ENCODE results near the gene BAZ2B.
"Not testable (repeated sequence)": the region's sequence is repeated elsewhere in the genome, so short reads cannot be mapped to it uniquely, and the experiment has no call there.

BAZ2B gene

GRCh38 chr2:159371506-159371905 is 244.8 kb downstream of the BAZ2B start:
- no peaks in the 10 kb centered on the region for H3K4me1 ChIP-seq (ENCODE audit: insufficient read depth, low read length)
- no peak overlapping the region for H3K27ac ChIP-seq (ENCODE audit: low read length)
- H3K36me3 ChIP-seq (ENCODE audit: insufficient read depth, low read length): peaks cover 19% of the 10 kb centered on the region; the same call in 1 of the 2 replicates
- H3K4me3 ChIP-seq (ENCODE audit: low read depth in 1 of 2, low read length in 2 of 2): no peak overlapping the region
- H3K9me3 ChIP-seq (ENCODE audit: insufficient read depth, low read length, severe bottlenecking): no peaks in the 10 kb centered on the region
- no peak overlapping the region for H2AFZ ChIP-seq (ENCODE audit: low read depth, low read length)
- DNase-seq (no peak), ATAC-seq (ENCODE audit: insufficient read depth, low read depth) (no peak)
- no peak overlapping the region for H3K4me2 ChIP-seq (ENCODE audit: insufficient read depth, low read length)
- no peaks in the 10 kb centered on the region for H3K79me2 ChIP-seq (ENCODE audit: insufficient read depth, low read length)
- TF ChIP-seq CTCF (IDR thresholded peaks at IDR 0.05; ENCODE audit: borderline replicate concordance, extremely low read depth, low read length, poor library complexity, severe bottlenecking) (no peak), EZH2 (IDR thresholded peaks at IDR 0.05; ENCODE audit: borderline replicate concordance, low read depth, low read length, severe bottlenecking) (no peak)
- no peaks in the 10 kb centered on the region for H3K27me3 ChIP-seq (ENCODE audit: insufficient read depth, low read length, poor library complexity)
- H3K9ac ChIP-seq (ENCODE audit: low read depth, low read length): no peak overlapping the region
- no peaks in the 10 kb centered on the region for H4K20me1 ChIP-seq (ENCODE audit: insufficient read depth, low read length)

- ATAC-seq (ENCODE audit: insufficient read depth, low read depth) (no peak), DNase-seq (no peak)
- Histone ChIP-seq H3K9me3 (ENCODE audit: insufficient read depth, low read length, severe bottlenecking) (no peaks in the 10 kb centered on the region), H3K36me3 (ENCODE audit: insufficient read depth, low read length) (peaks cover 8% of the 10 kb centered on the region; the same call in 1 of the 2 replicates), H3K9ac (ENCODE audit: low read depth, low read length) (no peak overlapping the region), H3K4me1 (ENCODE audit: insufficient read depth, low read length) (no peaks in the 10 kb centered on the region), H3K4me3 (ENCODE audit: low read depth in 1 of 2, low read length in 2 of 2) (no peak overlapping the region), H3K27me3 (ENCODE audit: insufficient read depth, low read length, poor library complexity) (no peaks in the 10 kb centered on the region), H2AFZ (ENCODE audit: low read depth, low read length) (no peak overlapping the region), H3K4me2 (ENCODE audit: insufficient read depth, low read length) (no peak overlapping the region), H3K79me2 (ENCODE audit: insufficient read depth, low read length) (no peaks in the 10 kb centered on the region), H3K27ac (ENCODE audit: low read length) (no peak overlapping the region), H4K20me1 (ENCODE audit: insufficient read depth, low read length) (no peaks in the 10 kb centered on the region)
- TF ChIP-seq CTCF (IDR thresholded peaks at IDR 0.05; ENCODE audit: borderline replicate concordance, extremely low read depth, low read length, poor library complexity, severe bottlenecking): no peak
Measured at GRCh38 chr2:159366538-159366937, 249.8 kb downstream of the BAZ2B start.

GRCh38 chr2:159362816-159363251 is 253.5 kb downstream of the BAZ2B start:
- no peaks in the 10 kb centered on the region for H3K79me2 ChIP-seq (ENCODE audit: insufficient read depth, low read length)
- no peaks in the 10 kb centered on the region for H4K20me1 ChIP-seq (ENCODE audit: insufficient read depth, low read length)
- H3K36me3 ChIP-seq (ENCODE audit: insufficient read depth, low read length): no peaks in the 10 kb centered on the region; the same call in 1 of the 2 replicates
- H3K4me2 ChIP-seq (ENCODE audit: insufficient read depth, low read length): no peak overlapping the region
- no peak overlapping the region for H3K9ac ChIP-seq (ENCODE audit: low read depth, low read length)
- no peak for DNase-seq
- H3K27me3 ChIP-seq (ENCODE audit: insufficient read depth, low read length, poor library complexity): no peaks in the 10 kb centered on the region
- ATAC-seq (ENCODE audit: insufficient read depth, low read depth): no peak
- no peaks in the 10 kb centered on the region for H3K9me3 ChIP-seq (ENCODE audit: insufficient read depth, low read length, severe bottlenecking)
- H2AFZ ChIP-seq (ENCODE audit: low read depth, low read length): no peak overlapping the region
- TF ChIP-seq EZH2 (IDR thresholded peaks at IDR 0.05; ENCODE audit: borderline replicate concordance, low read depth, low read length, severe bottlenecking) (no peak), CTCF (IDR thresholded peaks at IDR 0.05; ENCODE audit: borderline replicate concordance, extremely low read depth, low read length, poor library complexity, severe bottlenecking) (no peak)
- no peak overlapping the region for H3K27ac ChIP-seq (ENCODE audit: low read length)
- H3K4me3 ChIP-seq (ENCODE audit: low read depth in 1 of 2, low read length in 2 of 2): no peak overlapping the region
- no peaks in the 10 kb centered on the region for H3K4me1 ChIP-seq (ENCODE audit: insufficient read depth, low read length)

GRCh38 chr2:159362094-159362493 is 254.3 kb downstream of the BAZ2B start:
- Histone ChIP-seq H4K20me1 (ENCODE audit: insufficient read depth, low read length) (no peaks in the 10 kb centered on the region), H3K79me2 (ENCODE audit: insufficient read depth, low read length) (no peaks in the 10 kb centered on the region), H3K9me3 (ENCODE audit: insufficient read depth, low read length, severe bottlenecking) (no peaks in the 10 kb centered on the region), H2AFZ (ENCODE audit: low read depth, low read length) (no peak overlapping the region), H3K4me2 (ENCODE audit: insufficient read depth, low read length) (no peak overlapping the region), H3K4me3 (ENCODE audit: low read depth in 1 of 2, low read length in 2 of 2) (no peak overlapping the region), H3K9ac (ENCODE audit: low read depth, low read length) (no peak overlapping the region), H3K36me3 (ENCODE audit: insufficient read depth, low read length) (no peaks in the 10 kb centered on the region; the same call in 1 of the 2 replicates), H3K27me3 (ENCODE audit: insufficient read depth, low read length, poor library complexity) (no peaks in the 10 kb centered on the region), H3K27ac (ENCODE audit: low read length) (no peak overlapping the region), H3K4me1 (ENCODE audit: insufficient read depth, low read length) (no peaks in the 10 kb centered on the region)
- DNase-seq (no peak), ATAC-seq (ENCODE audit: insufficient read depth, low read depth) (no peak)
- TF ChIP-seq CTCF (IDR thresholded peaks at IDR 0.05; ENCODE audit: borderline replicate concordance, extremely low read depth, low read length, poor library complexity, severe bottlenecking): no peak
- TF ChIP-seq EZH2 (IDR thresholded peaks at IDR 0.05; ENCODE audit: borderline replicate concordance, low read depth, low read length, severe bottlenecking): no peak

- not testable (repeated sequence) for H3K27ac ChIP-seq (ENCODE audit: low read length); H3K4me1 ChIP-seq (ENCODE audit: insufficient read depth, low read length); H3K9ac ChIP-seq (ENCODE audit: low read depth, low read length); H3K4me2 ChIP-seq (ENCODE audit: insufficient read depth, low read length); H3K79me2 ChIP-seq (ENCODE audit: insufficient read depth, low read length); ATAC-seq (ENCODE audit: insufficient read depth, low read depth); H2AFZ ChIP-seq (ENCODE audit: low read depth, low read length); H3K36me3 ChIP-seq (ENCODE audit: insufficient read depth, low read length); H3K9me3 ChIP-seq (ENCODE audit: insufficient read depth, low read length, severe bottlenecking); H3K27me3 ChIP-seq (ENCODE audit: insufficient read depth, low read length, poor library complexity); H4K20me1 ChIP-seq (ENCODE audit: insufficient read depth, low read length); DNase-seq; H3K4me3 ChIP-seq (ENCODE audit: low read depth in 1 of 2, low read length in 2 of 2)
Measured at GRCh38 chr2:159361603-159362002, 254.7 kb downstream of the BAZ2B start.
